Fibroblast of lung (primary cell): ENCODE measurements around the gene CSNK1G2. TPM values are rescaled to one million over a fixed set of nuclear protein-coding genes. Genes with fewer than 3 reads are reported as not detected.

Experiments used
- DNase-seq, 2 donors: peaks; one replicate each; pipeline versions ENCODE4 v3.0.0 to v3.0.0-alpha.2; 2010; ENCODE audit warnings: low read depth in 2 of 2
- H2AFZ ChIP-seq: 2 replicates; pipeline ENCODE4 v1.5.1; 2012; ENCODE audit warnings: low read length, control low read depth, inconsistent platforms
- H3K27ac ChIP-seq: 2 replicates; pipeline ENCODE4 v1.5.1; 2011; ENCODE audit warnings: low read length, control low read depth; ENCODE audit not compliant: insufficient read depth
- H3K27me3 ChIP-seq: 2 replicates; pipeline ENCODE4 v1.5.1; 2011; ENCODE audit warnings: mild to moderate bottlenecking, low read length; ENCODE audit not compliant: control insufficient read depth, insufficient read depth
- H3K36me3 ChIP-seq: 2 replicates; pipeline ENCODE4 v1.5.1; 2011; ENCODE audit warnings: low read length; ENCODE audit not compliant: control insufficient read depth, insufficient read depth
- H3K4me1 ChIP-seq: 2 replicates; pipeline ENCODE4 v1.5.1; 2011; ENCODE audit warnings: low read length; ENCODE audit not compliant: control insufficient read depth, insufficient read depth; ENCODE audit errors: extremely low read depth
- H3K4me2 ChIP-seq: 2 replicates; pipeline ENCODE4 v1.5.1; 2011; ENCODE audit warnings: low read length, control low read depth; ENCODE audit not compliant: insufficient read depth; ENCODE audit errors: extremely low read depth
- H3K4me3 ChIP-seq, 4 experiments: fragments of 200-600 bp in 1 of 4; sonication (generic) in 1 of 4; replicated peaks in 1 of 4; 2 replicates each; pipeline ENCODE4 v1.5.1; 2011 to 2016; ENCODE audit warnings: low read length in 4 of 4, low read depth in 3 of 4, mild to moderate bottlenecking in 3 of 4, control low read depth in 2 of 4, inconsistent platforms in 1 of 4, mixed read lengths in 1 of 4; ENCODE audit not compliant: insufficient read depth in 1 of 4; ENCODE audit errors: control extremely low read depth in 1 of 4
- H3K79me2 ChIP-seq: 2 replicates; pipeline ENCODE4 v1.5.1; 2012; ENCODE audit warnings: mild to moderate bottlenecking, low read length, inconsistent platforms; ENCODE audit not compliant: control insufficient read depth, insufficient read depth
- H3K9ac ChIP-seq: 2 replicates; pipeline ENCODE4 v1.5.1; 2011; ENCODE audit warnings: mild to moderate bottlenecking, low read length, control low read depth; ENCODE audit not compliant: insufficient read depth
- H3K9me3 ChIP-seq: 2 replicates; pipeline ENCODE4 v1.5.1; 2012; ENCODE audit warnings: low read depth, low read length; ENCODE audit not compliant: control insufficient read depth, insufficient read depth
- H4K20me1 ChIP-seq: 2 replicates; pipeline ENCODE4 v1.5.1; 2011; ENCODE audit warnings: low read length; ENCODE audit not compliant: control insufficient read depth, insufficient read depth; ENCODE audit errors: extremely low read depth
- EZH2 ChIP-seq: IDR thresholded peaks from 2 replicates; pipeline ENCODE4 v1.5.1; 2012; ENCODE audit warnings: low read length, control low read depth, mild to moderate bottlenecking; ENCODE audit errors: missing control alignments
- polyA plus RNA-seq, 2 donors: library from polyadenylated mRNA; depleted of rRNA in 1 of 2; stranded (reverse) in 1 of 2; unstranded in 1 of 2; fragments of >200 nt; gene quantifications; 2 replicates each; pipeline ENCODE4 v1.2.1, GENCODE V29; 2011 to 2012; ENCODE audit warnings: missing spikeins in 1 of 2
- total RNA-seq: library from RNA; depleted of rRNA; stranded (reverse); fragments of >200 nt; gene quantifications from 2 replicates; pipeline ENCODE4 v1.2.1, GENCODE V29; 2014
- TF ChIP-seq, protein P1 (sequence below), 2 donors: IDR thresholded peaks in 1 of 2; conservative IDR thresholded peaks in 1 of 2; 1 replicate in 1 of 2; 2 replicates in 1 of 2; pipeline ENCODE4 v1.5.1; 2011 to 2012; ENCODE audit warnings: low read length in 2 of 2, control low read depth in 1 of 2, inconsistent platforms in 1 of 2, low read depth in 1 of 2, mild to moderate bottlenecking in 1 of 2

CSNK1G2 gene
- total and polyA plus RNA-seq, 2 donors (not counting 1 experiment from before 2014, with no cell fraction given): 21.2 to 58.6 TPM

DNA sequence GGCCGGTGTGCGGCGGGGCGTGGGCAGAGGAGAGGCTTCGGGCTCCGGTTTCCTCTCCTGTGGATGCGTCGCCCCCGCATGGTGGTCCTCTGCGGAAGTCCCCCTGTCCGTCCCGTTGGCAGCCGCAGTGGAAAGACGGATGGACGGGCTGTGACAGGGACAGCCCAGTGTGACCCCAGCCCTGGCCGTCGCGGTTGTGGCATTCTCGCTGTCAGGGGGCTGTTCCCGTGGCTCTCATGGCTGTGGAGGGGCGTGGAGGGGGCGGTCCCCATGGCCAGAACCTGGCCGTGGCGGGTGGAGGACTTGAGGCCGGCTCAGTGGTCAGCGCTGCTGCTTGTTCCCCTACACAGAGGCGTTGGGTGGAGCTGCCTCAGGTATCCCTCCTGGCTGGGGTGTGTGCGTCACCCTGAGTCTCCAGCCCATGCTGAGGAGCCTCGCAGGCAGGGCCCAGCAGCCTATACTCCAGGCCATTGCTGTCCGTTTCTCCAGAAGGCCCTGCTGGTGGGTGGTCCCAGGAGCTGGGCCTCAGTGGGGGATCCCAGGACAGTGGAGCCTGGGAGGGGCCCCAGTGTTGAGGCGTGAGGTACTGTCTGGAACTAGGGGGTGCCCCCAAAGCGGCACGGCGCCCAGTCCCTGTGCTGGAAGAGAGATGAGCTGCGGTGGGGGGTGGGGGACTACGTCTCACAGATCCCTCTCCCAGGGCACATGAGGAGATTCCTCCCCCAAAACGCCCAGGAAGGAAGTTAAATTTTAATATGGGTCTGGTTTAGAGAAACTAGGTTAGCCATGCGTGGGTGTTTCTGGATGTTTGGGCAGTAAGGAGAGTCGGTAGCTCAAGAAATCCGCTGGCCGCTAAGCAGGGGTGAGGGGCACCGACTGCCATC lies 20.3 kb downstream of the CSNK1G2 start:
- H4K20me1 ChIP-seq: peaks cover 2% of the 10 kb centered on the region
- peaks cover 20% of the 10 kb centered on the region for H3K79me2 ChIP-seq
- H3K9me3 ChIP-seq: no peaks in the 10 kb centered on the region
- no peak for DNase-seq
- H2AFZ ChIP-seq: no peak overlapping the region
- H3K9ac ChIP-seq: no peak overlapping the region
- no peaks in the 10 kb centered on the region for H3K27me3 ChIP-seq
- TF ChIP-seq, protein P1, sequence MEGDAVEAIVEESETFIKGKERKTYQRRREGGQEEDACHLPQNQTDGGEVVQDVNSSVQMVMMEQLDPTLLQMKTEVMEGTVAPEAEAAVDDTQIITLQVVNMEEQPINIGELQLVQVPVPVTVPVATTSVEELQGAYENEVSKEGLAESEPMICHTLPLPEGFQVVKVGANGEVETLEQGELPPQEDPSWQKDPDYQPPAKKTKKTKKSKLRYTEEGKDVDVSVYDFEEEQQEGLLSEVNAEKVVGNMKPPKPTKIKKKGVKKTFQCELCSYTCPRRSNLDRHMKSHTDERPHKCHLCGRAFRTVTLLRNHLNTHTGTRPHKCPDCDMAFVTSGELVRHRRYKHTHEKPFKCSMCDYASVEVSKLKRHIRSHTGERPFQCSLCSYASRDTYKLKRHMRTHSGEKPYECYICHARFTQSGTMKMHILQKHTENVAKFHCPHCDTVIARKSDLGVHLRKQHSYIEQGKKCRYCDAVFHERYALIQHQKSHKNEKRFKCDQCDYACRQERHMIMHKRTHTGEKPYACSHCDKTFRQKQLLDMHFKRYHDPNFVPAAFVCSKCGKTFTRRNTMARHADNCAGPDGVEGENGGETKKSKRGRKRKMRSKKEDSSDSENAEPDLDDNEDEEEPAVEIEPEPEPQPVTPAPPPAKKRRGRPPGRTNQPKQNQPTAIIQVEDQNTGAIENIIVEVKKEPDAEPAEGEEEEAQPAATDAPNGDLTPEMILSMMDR (conservative IDR thresholded peaks at IDR 0.05 in 1 of 2, IDR thresholded peaks at IDR 0.05 in 1 of 2; ENCODE audit: low read depth in 1 of 2, low read length in 2 of 2): no peak
- TF ChIP-seq EZH2: no peak
- no peak overlapping the region for H3K4me2 ChIP-seq
- H3K4me3 ChIP-seq: no peak overlapping the region
- H3K36me3 ChIP-seq: peaks cover 2% of the 10 kb centered on the region
- no peaks in the 10 kb centered on the region for H3K4me1 ChIP-seq
- no peak overlapping the region for H3K27ac ChIP-seq

DNA sequence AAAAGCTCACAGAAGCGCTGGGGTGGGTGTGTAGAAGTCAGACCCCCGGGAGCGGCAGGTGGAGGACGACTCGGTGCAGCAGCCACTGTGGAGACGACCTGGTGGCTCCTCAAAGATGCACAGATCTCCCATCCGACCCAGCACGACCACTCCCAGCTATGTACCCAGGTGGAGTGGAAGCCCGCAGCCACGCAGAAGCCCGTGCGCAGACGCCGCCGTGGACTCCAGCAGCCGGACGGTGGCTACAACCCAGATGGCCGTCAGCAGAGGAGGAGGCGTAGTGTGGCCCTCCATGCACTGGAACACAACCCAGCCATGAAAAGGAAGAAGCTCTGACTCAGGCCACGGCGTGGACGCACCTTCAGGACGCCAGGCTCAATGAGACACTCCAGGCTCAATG lies 21.7 kb downstream of the CSNK1G2 start:
- H3K27ac ChIP-seq: no peak overlapping the region
- peaks cover 2% of the 10 kb centered on the region for H4K20me1 ChIP-seq

DNA sequence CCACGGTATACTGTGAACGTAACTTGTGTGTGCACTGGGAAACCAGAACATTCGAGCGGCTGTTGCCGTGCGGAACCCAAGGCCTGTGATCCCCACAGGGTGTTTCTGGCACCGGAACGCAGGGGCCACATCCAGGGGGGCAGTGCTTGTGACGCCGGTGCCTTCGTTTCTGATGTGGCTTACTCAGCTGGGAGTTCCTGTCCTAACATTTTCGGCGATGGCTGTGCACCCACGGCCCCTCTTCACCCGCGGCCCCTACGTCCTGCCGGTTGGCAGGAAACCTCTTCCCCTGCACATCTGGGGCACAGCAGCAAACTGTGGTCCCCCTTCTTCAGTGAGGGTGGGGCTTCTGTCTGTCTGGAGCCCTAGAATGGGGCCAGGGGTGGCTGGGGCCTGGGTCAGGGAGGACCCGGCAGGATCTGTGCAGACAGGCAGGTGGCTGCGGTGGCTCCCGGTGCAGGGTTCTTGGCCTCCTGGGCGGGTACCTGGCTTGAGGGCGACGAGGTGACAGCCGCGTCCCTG lies 26.2 kb downstream of the CSNK1G2 start:
- no peaks in the 10 kb centered on the region for H3K27me3 ChIP-seq
- H4K20me1 ChIP-seq: peaks cover 2% of the 10 kb centered on the region
- no peak for DNase-seq
- no peak overlapping the region for H2AFZ ChIP-seq
- no peak overlapping the region for H3K4me3 ChIP-seq
- H3K27ac ChIP-seq: no peak overlapping the region
- H3K4me1 ChIP-seq: no peaks in the 10 kb centered on the region
- H3K36me3 ChIP-seq: peaks cover 2% of the 10 kb centered on the region
- no peaks in the 10 kb centered on the region for H3K9me3 ChIP-seq
- TF ChIP-seq, protein P1 (conservative IDR thresholded peaks at IDR 0.05 in 1 of 2, IDR thresholded peaks at IDR 0.05 in 1 of 2; ENCODE audit: low read depth in 1 of 2, low read length in 2 of 2): no peak
- no peak for TF ChIP-seq EZH2
- H3K4me2 ChIP-seq: no peak overlapping the region
- H3K79me2 ChIP-seq: peaks cover 8% of the 10 kb centered on the region
- H3K9ac ChIP-seq: no peak overlapping the region

More for the DNA sequence above, 21.7 kb downstream of the CSNK1G2 start:
- no peak overlapping the region for H3K4me3 ChIP-seq
- TF ChIP-seq EZH2: no peak
- TF ChIP-seq, protein P1 (conservative IDR thresholded peaks at IDR 0.05 in 1 of 2, IDR thresholded peaks at IDR 0.05 in 1 of 2; ENCODE audit: low read depth in 1 of 2, low read length in 2 of 2): no peak
- no peaks in the 10 kb centered on the region for H3K27me3 ChIP-seq
- peaks cover 2% of the 10 kb centered on the region for H3K36me3 ChIP-seq
- DNase-seq: no peak
- no peaks in the 10 kb centered on the region for H3K4me1 ChIP-seq
- no peak overlapping the region for H2AFZ ChIP-seq
- no peak overlapping the region for H3K9ac ChIP-seq
- peaks cover 15% of the 10 kb centered on the region for H3K79me2 ChIP-seq
- H3K9me3 ChIP-seq: no peaks in the 10 kb centered on the region
- H3K4me2 ChIP-seq: no peak overlapping the region
